GM23248 (cell line): Measurements from ENCODE around the gene NEDD4L.

ENCODE experiments used
- EZH2 ChIP-seq: fragments of 200-600 bp; sonication (generic); IDR thresholded peaks from 2 replicates; pipeline ENCODE4 v1.6.1; 2018; ENCODE audit warnings: antibody characterized with exemption, mild to moderate bottlenecking; ENCODE audit not compliant: insufficient read depth, poor library complexity, severe bottlenecking
- EZH2phosphoT487 ChIP-seq: fragments of 200-600 bp; sonication (generic); IDR thresholded peaks from 2 replicates; pipeline ENCODE4 v1.6.1; 2018; ENCODE audit warnings: antibody characterized with exemption, moderate library complexity, mild to moderate bottlenecking, low read depth; ENCODE audit not compliant: insufficient read depth

- TF ChIP-seq EZH2: no peak
- TF ChIP-seq EZH2phosphoT487: no peak
These were observed 53.3 kb downstream of the NEDD4L start for GRCh38 chr18:58097121-58097906.
